COLO829 (cell line): ENCODE results near the gene SDF4.
"Not testable (repeated sequence)": the region's sequence is repeated elsewhere in the genome, so short reads cannot be mapped to it uniquely, and the experiment has no call there.

ENCODE experiments used
- DNase-seq: peaks from one replicate; pipeline ENCODE4 v3.0.0; 2012; ENCODE audit warnings: low spot score

The SDF4 gene

GRCh38 chr1:1198423-1199140, 33.2 kb downstream of the SDF4 start:
- no peak for DNase-seq

GRCh38 chr1:1197551-1198422, 34.0 kb downstream of the SDF4 start:
- DNase-seq, result no peak

GRCh38 chr1:1197188-1197500, 34.7 kb downstream of the SDF4 start:
- DNase-seq, result no peak

GRCh38 chr1:1196431-1197187, 35.2 kb downstream of the SDF4 start:
- no peak for DNase-seq

- DNase-seq, result not testable (repeated sequence)
These were observed 36.1 kb downstream of the SDF4 start for GRCh38 chr1:1195726-1196125.

GRCh38 chr1:1194723-1195122, 37.1 kb downstream of the SDF4 start:
- DNase-seq, result no peak

- DNase-seq, result no peak
These were observed 40.1 kb downstream of the SDF4 start for GRCh38 chr1:1191734-1192133.

GRCh38 chr1:1189111-1189510, 42.7 kb downstream of the SDF4 start:
- DNase-seq, result no peak

GRCh38 chr1:1187938-1188337, 43.9 kb downstream of the SDF4 start:
- DNase-seq, result no peak

GRCh38 chr1:1185101-1185765, 46.6 kb downstream of the SDF4 start:
- DNase-seq, result no peak

GRCh38 chr1:1183833-1184775, 47.7 kb downstream of the SDF4 start:
- DNase-seq, result no peak

GRCh38 chr1:1183221-1183747, 48.5 kb downstream of the SDF4 start:
- no peak for DNase-seq

- no peak for DNase-seq
These were observed 49.1 kb downstream of the SDF4 start for GRCh38 chr1:1182491-1183220.

- no peak for DNase-seq
These were observed 49.8 kb downstream of the SDF4 start for GRCh38 chr1:1181938-1182410.

- DNase-seq, result no peak
These were observed 50.5 kb downstream of the SDF4 start for GRCh38 chr1:1181129-1181937.

- DNase-seq, result no peak
These were observed 51.6 kb downstream of the SDF4 start for GRCh38 chr1:1179983-1180861.

- no peak for DNase-seq
These were observed 52.3 kb downstream of the SDF4 start for GRCh38 chr1:1179346-1179982.
